Measurements from ENCODE around the gene TMEM132A.

DNA sequence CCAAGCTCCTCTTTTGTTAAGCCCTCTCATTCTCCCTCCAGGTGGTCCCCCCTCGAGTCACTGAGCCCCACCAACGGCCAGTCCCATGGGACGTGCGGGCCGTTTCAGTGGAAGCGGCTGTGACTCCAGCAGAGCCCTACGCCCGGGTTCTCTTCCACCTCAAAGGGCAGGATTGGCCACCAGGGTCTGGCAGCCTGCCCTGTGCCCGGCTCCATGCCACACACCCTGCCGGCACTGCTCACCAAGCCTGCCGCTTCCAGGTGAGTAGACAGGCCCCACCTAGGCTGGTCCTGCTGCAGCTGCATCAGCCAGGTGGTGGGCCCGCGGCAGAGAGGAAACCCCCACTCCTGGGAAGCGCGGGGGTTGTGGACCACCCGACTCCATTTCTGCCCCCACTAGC, 3.3 kb downstream of the TMEM132A start:
- TF ChIP-seq, protein P1, sequence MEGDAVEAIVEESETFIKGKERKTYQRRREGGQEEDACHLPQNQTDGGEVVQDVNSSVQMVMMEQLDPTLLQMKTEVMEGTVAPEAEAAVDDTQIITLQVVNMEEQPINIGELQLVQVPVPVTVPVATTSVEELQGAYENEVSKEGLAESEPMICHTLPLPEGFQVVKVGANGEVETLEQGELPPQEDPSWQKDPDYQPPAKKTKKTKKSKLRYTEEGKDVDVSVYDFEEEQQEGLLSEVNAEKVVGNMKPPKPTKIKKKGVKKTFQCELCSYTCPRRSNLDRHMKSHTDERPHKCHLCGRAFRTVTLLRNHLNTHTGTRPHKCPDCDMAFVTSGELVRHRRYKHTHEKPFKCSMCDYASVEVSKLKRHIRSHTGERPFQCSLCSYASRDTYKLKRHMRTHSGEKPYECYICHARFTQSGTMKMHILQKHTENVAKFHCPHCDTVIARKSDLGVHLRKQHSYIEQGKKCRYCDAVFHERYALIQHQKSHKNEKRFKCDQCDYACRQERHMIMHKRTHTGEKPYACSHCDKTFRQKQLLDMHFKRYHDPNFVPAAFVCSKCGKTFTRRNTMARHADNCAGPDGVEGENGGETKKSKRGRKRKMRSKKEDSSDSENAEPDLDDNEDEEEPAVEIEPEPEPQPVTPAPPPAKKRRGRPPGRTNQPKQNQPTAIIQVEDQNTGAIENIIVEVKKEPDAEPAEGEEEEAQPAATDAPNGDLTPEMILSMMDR (IDR thresholded peaks at IDR 0.05): no peak
- TF ChIP-seq POLR2A (IDR thresholded peaks at IDR 0.05): no peak
